Stomach (tissue), 4 donors: ENCODE data around the gene CACNA2D3.

Experiments used
- EP300 ChIP-seq: sonication (generic); formaldehyde crosslinking; IDR thresholded peaks from one replicate; pipeline ENCODE4 v1.6.1; 2017; ENCODE audit warnings: antibody characterized with exemption
- POLR2A ChIP-seq, 4 donors: fragments of 450-650 bp; IDR thresholded peaks; one replicate each; pipeline ENCODE4 v1.6.1; 2016; ENCODE audit warnings: antibody characterized with exemption in 4 of 4, control low read depth in 2 of 4, mild to moderate bottlenecking in 1 of 4, moderate library complexity in 1 of 4
- POLR2AphosphoS5 ChIP-seq, 3 donors: sonication (generic); formaldehyde crosslinking; IDR thresholded peaks; one replicate each; pipeline ENCODE4 v1.6.1; 2016; ENCODE audit warnings: antibody characterized with exemption in 3 of 3
- TF ChIP-seq, protein P1 (sequence below), 7 experiments: fragments of 450-650 bp in 4 of 7; fragments of 200-600 bp in 3 of 7; sonication (generic) in 3 of 7; IDR thresholded peaks; one replicate each; pipeline ENCODE4 v1.5.1; 2016 to 2019; ENCODE audit warnings: antibody characterized with exemption in 7 of 7, control low read depth in 2 of 7, mild to moderate bottlenecking in 1 of 7

DNA sequence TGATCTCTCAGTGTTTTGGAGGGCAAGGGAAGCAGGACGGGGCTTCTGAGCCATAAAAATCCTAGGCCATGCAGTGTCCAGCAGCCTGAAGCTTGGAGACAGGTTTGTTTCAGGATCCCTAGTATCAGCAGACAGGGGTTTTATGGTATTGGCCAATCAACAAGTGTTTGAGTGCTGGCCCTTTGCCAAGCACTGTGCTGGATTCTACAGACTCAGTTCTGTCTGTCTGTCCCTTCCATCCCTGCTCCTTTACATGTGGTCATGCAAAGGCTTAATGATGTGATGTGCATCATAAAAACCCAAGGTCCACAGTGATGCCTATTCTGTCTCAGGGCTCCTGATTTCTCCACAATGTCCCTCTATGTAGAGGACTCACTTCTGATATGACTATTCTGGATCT lies 621.4 kb downstream of the CACNA2D3 start:
- TF ChIP-seq, protein P1, sequence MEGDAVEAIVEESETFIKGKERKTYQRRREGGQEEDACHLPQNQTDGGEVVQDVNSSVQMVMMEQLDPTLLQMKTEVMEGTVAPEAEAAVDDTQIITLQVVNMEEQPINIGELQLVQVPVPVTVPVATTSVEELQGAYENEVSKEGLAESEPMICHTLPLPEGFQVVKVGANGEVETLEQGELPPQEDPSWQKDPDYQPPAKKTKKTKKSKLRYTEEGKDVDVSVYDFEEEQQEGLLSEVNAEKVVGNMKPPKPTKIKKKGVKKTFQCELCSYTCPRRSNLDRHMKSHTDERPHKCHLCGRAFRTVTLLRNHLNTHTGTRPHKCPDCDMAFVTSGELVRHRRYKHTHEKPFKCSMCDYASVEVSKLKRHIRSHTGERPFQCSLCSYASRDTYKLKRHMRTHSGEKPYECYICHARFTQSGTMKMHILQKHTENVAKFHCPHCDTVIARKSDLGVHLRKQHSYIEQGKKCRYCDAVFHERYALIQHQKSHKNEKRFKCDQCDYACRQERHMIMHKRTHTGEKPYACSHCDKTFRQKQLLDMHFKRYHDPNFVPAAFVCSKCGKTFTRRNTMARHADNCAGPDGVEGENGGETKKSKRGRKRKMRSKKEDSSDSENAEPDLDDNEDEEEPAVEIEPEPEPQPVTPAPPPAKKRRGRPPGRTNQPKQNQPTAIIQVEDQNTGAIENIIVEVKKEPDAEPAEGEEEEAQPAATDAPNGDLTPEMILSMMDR (IDR thresholded peaks at IDR 0.05): no peak
- TF ChIP-seq POLR2AphosphoS5 (IDR thresholded peaks at IDR 0.05) (no peak), POLR2A (IDR thresholded peaks at IDR 0.05) (no peak), EP300 (no peak)
